ENCODE results near the gene PPIA.

- TF ChIP-seq, protein P1, sequence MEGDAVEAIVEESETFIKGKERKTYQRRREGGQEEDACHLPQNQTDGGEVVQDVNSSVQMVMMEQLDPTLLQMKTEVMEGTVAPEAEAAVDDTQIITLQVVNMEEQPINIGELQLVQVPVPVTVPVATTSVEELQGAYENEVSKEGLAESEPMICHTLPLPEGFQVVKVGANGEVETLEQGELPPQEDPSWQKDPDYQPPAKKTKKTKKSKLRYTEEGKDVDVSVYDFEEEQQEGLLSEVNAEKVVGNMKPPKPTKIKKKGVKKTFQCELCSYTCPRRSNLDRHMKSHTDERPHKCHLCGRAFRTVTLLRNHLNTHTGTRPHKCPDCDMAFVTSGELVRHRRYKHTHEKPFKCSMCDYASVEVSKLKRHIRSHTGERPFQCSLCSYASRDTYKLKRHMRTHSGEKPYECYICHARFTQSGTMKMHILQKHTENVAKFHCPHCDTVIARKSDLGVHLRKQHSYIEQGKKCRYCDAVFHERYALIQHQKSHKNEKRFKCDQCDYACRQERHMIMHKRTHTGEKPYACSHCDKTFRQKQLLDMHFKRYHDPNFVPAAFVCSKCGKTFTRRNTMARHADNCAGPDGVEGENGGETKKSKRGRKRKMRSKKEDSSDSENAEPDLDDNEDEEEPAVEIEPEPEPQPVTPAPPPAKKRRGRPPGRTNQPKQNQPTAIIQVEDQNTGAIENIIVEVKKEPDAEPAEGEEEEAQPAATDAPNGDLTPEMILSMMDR (IDR thresholded peaks at IDR 0.05): no peak
- TF ChIP-seq POLR2A (IDR thresholded peaks at IDR 0.05) (no peak), EP300 (IDR thresholded peaks at IDR 0.05) (no peak)
Observed at GRCh38 chr7:44775383-44776107, 20.9 kb upstream of the PPIA start.

Data from suprapubic skin (tissue), 3 donors.